CD14-positive monocyte (primary cell): ENCODE data around the gene ZNF124. TPM values are rescaled to one million over a fixed set of nuclear protein-coding genes. Genes with fewer than 3 reads are reported as not detected.

Experiments
- DNase-seq, 3 donors: peaks; one replicate each; pipeline ENCODE4 v3.0.0-alpha.2; 2011 to 2022
- H2AFZ ChIP-seq: 2 replicates; pipeline ENCODE4 v1.6.0; 2012; ENCODE audit warnings: mild to moderate bottlenecking, low read depth, low read length, inconsistent platforms; ENCODE audit not compliant: insufficient read depth, poor library complexity, severe bottlenecking
- H3K27ac ChIP-seq, 2 donors: 1 replicate in 1 of 2; 2 replicates in 1 of 2; pipeline ENCODE4 v1.5.1; 2012 to 2013; ENCODE audit warnings: low read length in 2 of 2, control low read depth in 1 of 2, inconsistent platforms in 1 of 2, low read depth in 1 of 2, mild to moderate bottlenecking in 1 of 2
- H3K27me3 ChIP-seq, 2 donors: one replicate each; pipeline versions ENCODE4 v1.6.0 to v1.6.1; 2011 to 2013; ENCODE audit warnings: low read length in 2 of 2; ENCODE audit not compliant: control insufficient read depth in 2 of 2, insufficient read depth in 2 of 2
- H3K36me3 ChIP-seq, 2 donors: replicated peaks in 1 of 2; 1 replicate in 1 of 2; 2 replicates in 1 of 2; pipeline versions ENCODE4 v1.5.1 to v1.6.1; 2012 to 2013; ENCODE audit warnings: low read length in 2 of 2, control low read depth in 1 of 2, inconsistent platforms in 1 of 2, mild to moderate bottlenecking in 1 of 2; ENCODE audit not compliant: insufficient read depth in 2 of 2, control insufficient read depth in 1 of 2
- H3K4me1 ChIP-seq, 2 donors: 1 replicate in 1 of 2; 2 replicates in 1 of 2; pipeline versions ENCODE4 v1.5.1 to v1.6.1; 2012 to 2013; ENCODE audit warnings: low read length in 2 of 2, control low read depth in 1 of 2, inconsistent platforms in 1 of 2, mild to moderate bottlenecking in 1 of 2, moderate library complexity in 1 of 2; ENCODE audit not compliant: insufficient read depth in 2 of 2, control insufficient read depth in 1 of 2
- H3K4me2 ChIP-seq: replicated peaks from 2 replicates; pipeline ENCODE3; 2012; ENCODE audit warnings: low read length, moderate library complexity, mild to moderate bottlenecking; ENCODE audit not compliant: poor library complexity, severe bottlenecking; ENCODE audit errors: extremely low read depth
- H3K4me3 ChIP-seq, 3 experiments: fragments of 200-600 bp in 1 of 3; sonication (generic) in 1 of 3; replicated peaks in 1 of 3; 1 replicate in 2 of 3; 2 replicates in 1 of 3; pipeline ENCODE4 v1.5.1; 2011 to 2013; ENCODE audit warnings: low read length in 3 of 3, mild to moderate bottlenecking in 3 of 3, control low read depth in 2 of 3, low read depth in 2 of 3, inconsistent platforms in 1 of 3, moderate library complexity in 1 of 3
- H3K79me2 ChIP-seq: 2 replicates; pipeline ENCODE4 v1.6.0; 2012; ENCODE audit warnings: mild to moderate bottlenecking, control low read depth, inconsistent platforms, low read length, moderate library complexity; ENCODE audit not compliant: insufficient read depth
- H3K9ac ChIP-seq: 2 replicates; pipeline ENCODE4 v1.6.0; 2017; ENCODE audit warnings: low read length, mild to moderate bottlenecking; ENCODE audit not compliant: insufficient read depth, poor library complexity, severe bottlenecking
- H3K9me3 ChIP-seq, 2 donors: replicated peaks in 1 of 2; 1 replicate in 1 of 2; 2 replicates in 1 of 2; pipeline versions ENCODE4 v1.5.1 to v1.6.1; 2012 to 2013; ENCODE audit warnings: low read length in 2 of 2, control low read depth in 1 of 2; ENCODE audit not compliant: control insufficient read depth in 1 of 2, insufficient read depth in 1 of 2
- H4K20me1 ChIP-seq: 2 replicates; pipeline ENCODE4 v1.6.0; 2012; ENCODE audit warnings: mild to moderate bottlenecking, low read length, control low read depth, moderate library complexity; ENCODE audit not compliant: insufficient read depth
- H3K27ac Mint-ChIP-seq, 7 donors: one replicate each; pipeline ENCODE4 v1.8.0; 2020; ENCODE audit warnings: mild to moderate bottlenecking in 7 of 7, mixed read lengths in 7 of 7, moderate library complexity in 6 of 7, inconsistent platforms in 2 of 7
- H3K27me3 Mint-ChIP-seq, 3 donors: one replicate each; pipeline ENCODE4 v1.8.0; 2021 to 2022; ENCODE audit warnings: low read depth in 3 of 3, mild to moderate bottlenecking in 3 of 3, mixed read lengths in 3 of 3, moderate library complexity in 3 of 3, inconsistent platforms in 1 of 3
- H3K36me3 Mint-ChIP-seq, 2 donors: one replicate each; pipeline ENCODE4 v1.8.0; 2020; ENCODE audit warnings: mixed read lengths in 2 of 2, inconsistent platforms in 1 of 2, mild to moderate bottlenecking in 1 of 2
- H3K4me1 Mint-ChIP-seq: one replicate; pipeline ENCODE4 v1.8.0; 2020; ENCODE audit warnings: mild to moderate bottlenecking, mixed read lengths
- H3K4me3 Mint-ChIP-seq, 2 donors: one replicate each; pipeline ENCODE4 v1.8.0; 2020; ENCODE audit warnings: mild to moderate bottlenecking in 2 of 2, mixed read lengths in 2 of 2, moderate library complexity in 1 of 2
- H3K9me3 Mint-ChIP-seq, 7 donors: one replicate each; pipeline ENCODE4 v1.8.0; 2020 to 2022; ENCODE audit warnings: mixed read lengths in 7 of 7, mild to moderate bottlenecking in 6 of 7, moderate library complexity in 6 of 7, inconsistent platforms in 2 of 7
- CTCF ChIP-seq: fragments of 200-600 bp; IDR thresholded peaks from one replicate; pipeline ENCODE4 v1.8.0; 2022; ENCODE audit warnings: antibody characterized with exemption, mild to moderate bottlenecking
- WGBS: methylation state at CpG from one replicate; pipeline ENCODE4 v1.1.5; 2013; ENCODE audit warnings: missing lambda C conversion rate; ENCODE audit not compliant: insufficient coverage; 5-methylcytosine and 5-hydroxymethylcytosine counted together
- intact Hi-C, 2 donors: fragments of 100-400 bp; cut with micrococcal nuclease; formaldehyde crosslinking; loops; one replicate each; pipeline versions ENCODE4 v1.15.0 to v1.15.1; 2023
- polyA plus RNA-seq, 3 donors: library from polyadenylated mRNA; depleted of rRNA in 1 of 3; unstranded in 2 of 3; stranded (reverse) in 1 of 3; fragments of 300-500 nt in 2 of 3; fragments of >200 nt in 1 of 3; fragmentation: Illumina TruSeq in 2 of 3; gene quantifications; 1 replicate in 2 of 3; 2 replicates in 1 of 3; pipeline ENCODE4 v1.2.3, GENCODE V29; 2012 to 2021

The ZNF124 gene
- polyA plus RNA-seq, 3 donors, result 2.6 to 5.5 (median 5.2) TPM

- Histone ChIP-seq H3K4me2 (no peak overlapping the region), H3K27ac (no peak overlapping the region), H2AFZ (no peak overlapping the region), H4K20me1 (peaks cover 3% of the 10 kb centered on the region), H3K27me3 (no peaks in the 10 kb centered on the region), H3K4me3 (no peak overlapping the region), H3K9me3 (peaks cover 25 to 68% of the 10 kb centered on the region in 2 donors), H3K36me3 (peaks cover 0 to 20% of the 10 kb centered on the region in 2 donors), H3K9ac (no peak overlapping the region), H3K79me2 (peaks cover 89% of the 10 kb centered on the region), H3K4me1 (no peaks in the 10 kb centered on the region)
- Mint-ChIP-seq H3K9me3 (peaks cover 48 to 77% (median 66%) of the 10 kb centered on the region in 7 donors), H3K4me1 (peaks cover 11% of the 10 kb centered on the region), H3K36me3 (peaks cover 30 to 50% of the 10 kb centered on the region in 2 donors), H3K4me3 (no peak overlapping the region), H3K27ac (no peak overlapping the region), H3K27me3 (no peaks in the 10 kb centered on the region)
- intact Hi-C loops, result loop anchor here (5.0 kb wide), 2 partner anchors 33 to 42 kb away; no protein-coding TSS in a partner anchor
- no peak for DNase-seq
- 93% methylated on average over 3 of the region's 4 CpGs for WGBS
- TF ChIP-seq CTCF, result no peak
These were observed 6.1 kb downstream of the ZNF124 start for GRCh38 chr1:247165674-247166073.

- Mint-ChIP-seq H3K27ac (no peak overlapping the region), H3K36me3 (peaks cover 37 to 55% of the 10 kb centered on the region in 2 donors), H3K9me3 (peaks cover 56 to 81% (median 74%) of the 10 kb centered on the region in 7 donors), H3K27me3 (no peaks in the 10 kb centered on the region), H3K4me3 (no peak overlapping the region), H3K4me1 (peaks cover 6% of the 10 kb centered on the region)
- intact Hi-C loops, result loop anchor here (5.0 kb wide), 2 partner anchors 32 to 43 kb away; no protein-coding TSS in a partner anchor
- Histone ChIP-seq H3K79me2 (peaks cover 99% of the 10 kb centered on the region), H3K4me1 (no peaks in the 10 kb centered on the region), H4K20me1 (peaks cover 3% of the 10 kb centered on the region), H3K27me3 (no peaks in the 10 kb centered on the region), H3K9ac (no peak overlapping the region), H3K4me3 (no peak overlapping the region), H3K36me3 (peaks cover 3 to 30% of the 10 kb centered on the region in 2 donors), H3K4me2 (no peak overlapping the region), H3K9me3 (peaks cover 31 to 78% of the 10 kb centered on the region in 2 donors), H3K27ac (no peak overlapping the region), H2AFZ (no peak overlapping the region)
- DNase-seq, result no peak
- no peak for TF ChIP-seq CTCF
- WGBS, result 100% methylated on average over 3 of the region's 6 CpGs
These were observed 7.1 kb downstream of the ZNF124 start for GRCh38 chr1:247164694-247165093.
